Measurements from ENCODE around the gene CARD14. TPM values are rescaled to one million over a fixed set of nuclear protein-coding genes. Genes with fewer than 3 reads are reported as not detected.

Gene CARD14
- total RNA-seq, 1 donor from 2014 or later = 0.30 TPM

- Mint-ChIP-seq H3K27ac (ENCODE audit: unreplicated experiment) (no peak overlapping the region), H3K36me3 (ENCODE audit: low read depth) (peaks cover 6% of the 10 kb centered on the region), H3K4me3 (ENCODE audit: unreplicated experiment) (no peak overlapping the region), H3K9me3 (ENCODE audit: low read depth) (no peaks in the 10 kb centered on the region), H3K27me3 (ENCODE audit: low read depth) (no peaks in the 10 kb centered on the region), H3K4me1 (ENCODE audit: low read depth) (peaks cover 19% of the 10 kb centered on the region)
- peak; percentile 88 for DNase-seq (ENCODE audit: low spot score)
- no peak for TF ChIP-seq CTCF (IDR thresholded peaks at IDR 0.05)
Observed at GRCh38 chr17:80223142-80223815, 53.4 kb downstream of the CARD14 start.

GRCh38 chr17:80223838-80224497 lies 54.1 kb downstream of the CARD14 start:
- Mint-ChIP-seq H3K27me3 (ENCODE audit: low read depth) (no peaks in the 10 kb centered on the region), H3K36me3 (ENCODE audit: low read depth) (peaks cover 6% of the 10 kb centered on the region), H3K4me1 (ENCODE audit: low read depth) (peaks cover 14% of the 10 kb centered on the region), H3K4me3 (ENCODE audit: unreplicated experiment) (no peak overlapping the region), H3K9me3 (ENCODE audit: low read depth) (no peaks in the 10 kb centered on the region), H3K27ac (ENCODE audit: unreplicated experiment) (no peak overlapping the region)
- peak; percentile 62 for DNase-seq (ENCODE audit: low spot score)
- no peak for TF ChIP-seq CTCF (IDR thresholded peaks at IDR 0.05)

- Mint-ChIP-seq H3K27ac (ENCODE audit: unreplicated experiment) (no peak overlapping the region), H3K4me1 (ENCODE audit: low read depth) (peaks cover 8% of the 10 kb centered on the region), H3K36me3 (ENCODE audit: low read depth) (peaks cover 6% of the 10 kb centered on the region), H3K9me3 (ENCODE audit: low read depth) (no peaks in the 10 kb centered on the region), H3K4me3 (ENCODE audit: unreplicated experiment) (no peak overlapping the region), H3K27me3 (ENCODE audit: low read depth) (no peaks in the 10 kb centered on the region)
- peak; percentile 79 for DNase-seq (ENCODE audit: low spot score)
- no peak for TF ChIP-seq CTCF (IDR thresholded peaks at IDR 0.05)
Observed at GRCh38 chr17:80224683-80225082, 54.9 kb downstream of the CARD14 start.

GRCh38 chr17:80225230-80225629 lies 55.4 kb downstream of the CARD14 start:
- Mint-ChIP-seq H3K36me3 (ENCODE audit: low read depth) (peaks cover 6% of the 10 kb centered on the region), H3K4me1 (ENCODE audit: low read depth) (peaks cover 8% of the 10 kb centered on the region), H3K4me3 (ENCODE audit: unreplicated experiment) (no peak overlapping the region), H3K27me3 (ENCODE audit: low read depth) (no peaks in the 10 kb centered on the region), H3K27ac (ENCODE audit: unreplicated experiment) (no peak overlapping the region), H3K9me3 (ENCODE audit: low read depth) (no peaks in the 10 kb centered on the region)
- TF ChIP-seq CTCF (IDR thresholded peaks at IDR 0.05) = no peak
- no peak for DNase-seq (ENCODE audit: low spot score)

GRCh38 chr17:80227156-80227555 lies 57.3 kb downstream of the CARD14 start:
- peaks cover 8% of the 10 kb centered on the region for H3K9me3 Mint-ChIP-seq (ENCODE audit: low read depth)
- H3K27me3 Mint-ChIP-seq (ENCODE audit: low read depth) = no peaks in the 10 kb centered on the region
- DNase-seq (ENCODE audit: low spot score) = no peak
- H3K4me3 Mint-ChIP-seq (ENCODE audit: unreplicated experiment) = no peak overlapping the region
- no peak overlapping the region for H3K27ac Mint-ChIP-seq (ENCODE audit: unreplicated experiment)
- H3K4me1 Mint-ChIP-seq (ENCODE audit: low read depth) = peaks cover 4% of the 10 kb centered on the region
- no peak for TF ChIP-seq CTCF (IDR thresholded peaks at IDR 0.05)
- H3K36me3 Mint-ChIP-seq (ENCODE audit: low read depth) = peaks cover 12% of the 10 kb centered on the region
